WTC11 (cell line): Measurements from ENCODE around the gene KAT6B. TPM values are rescaled to one million over a fixed set of nuclear protein-coding genes. Genes with fewer than 3 reads are reported as not detected.

ENCODE experiments used
- ATAC-seq: fragments of 200-7000 bp; cut with Tn5 transposase; 2 replicates; pipeline ENCODE4 v1.10.0; 2021; ENCODE audit warnings: mild to moderate bottlenecking, moderate library complexity
- CTCF ChIA-PET: fragments of 300-600 bp; sonication (Branson Sonifier 250); formaldehyde crosslinking; loops from one replicate; lab custom pipeline; 2021; ENCODE audit warnings: antibody characterized with exemption; lab: Charles Lee
- POLR2A ChIA-PET: fragments of 350-600 bp; sonication (Branson Sonifier 250); formaldehyde crosslinking; loops from one replicate; lab custom pipeline; 2021; ENCODE audit warnings: antibody characterized with exemption; lab: Charles Lee
- DNase-seq: peaks from one replicate; pipeline ENCODE4 v3.0.0; 2021; ENCODE audit warnings: low spot score
- H3K27ac Mint-ChIP-seq: 2 replicates; pipeline ENCODE4 v1.8.0; 2021; ENCODE audit warnings: mixed read lengths
- H3K27me3 Mint-ChIP-seq: 2 replicates; pipeline ENCODE4 v1.8.0; 2021; ENCODE audit warnings: low read depth, mild to moderate bottlenecking, moderate library complexity, mixed read lengths
- H3K36me3 Mint-ChIP-seq: 2 replicates; pipeline ENCODE4 v1.8.0; 2021; ENCODE audit warnings: mixed read lengths
- H3K4me1 Mint-ChIP-seq: 2 replicates; pipeline ENCODE4 v1.8.0; 2022; ENCODE audit warnings: mixed read lengths
- H3K4me3 Mint-ChIP-seq: 2 replicates; pipeline ENCODE4 v1.8.0; 2021; ENCODE audit warnings: mild to moderate bottlenecking, moderate library complexity, mixed read lengths
- H3K9me3 Mint-ChIP-seq: 2 replicates; pipeline ENCODE4 v1.8.0; 2021; ENCODE audit warnings: mixed read lengths
- AR ChIP-seq: fragments of 250-450 bp; sonication (Bioruptor Pico); IDR thresholded peaks from 2 replicates; pipeline ENCODE4 v1.9.0; 2021; ENCODE audit warnings: mild to moderate bottlenecking
- ATF6 ChIP-seq: sonication (generic); formaldehyde crosslinking; IDR thresholded peaks from 2 replicates; pipeline ENCODE4 v1.8.1; 2023; ENCODE audit warnings: mild to moderate bottlenecking, missing genetic modification reagents
- CREB1 ChIP-seq: sonication (generic); formaldehyde crosslinking; IDR thresholded peaks from 2 replicates; pipeline ENCODE4 v1.8.0; 2023; ENCODE audit warnings: mild to moderate bottlenecking, missing genetic modification reagents
- GRHL2 ChIP-seq: fragments of 250-450 bp; sonication (Bioruptor Pico); IDR thresholded peaks from 2 replicates; pipeline ENCODE4 v1.8.0; 2022; ENCODE audit warnings: mild to moderate bottlenecking, moderate library complexity; ENCODE audit not compliant: insufficient replicate concordance, severe bottlenecking
- GTF2I ChIP-seq: fragments of 250-450 bp; sonication (Bioruptor Pico); conservative IDR thresholded peaks from 2 replicates; pipeline ENCODE4 v1.4.0; 2021; ENCODE audit warnings: mild to moderate bottlenecking
- NR3C1 ChIP-seq: sonication (generic); formaldehyde crosslinking; conservative IDR thresholded peaks from 2 replicates; pipeline ENCODE4 v1.8.1; 2023; ENCODE audit warnings: low read depth, mild to moderate bottlenecking, missing genetic modification reagents
- PRDM15 ChIP-seq: sonication (generic); formaldehyde crosslinking; IDR thresholded peaks from 2 replicates; pipeline ENCODE4 v1.8.0; 2022; ENCODE audit warnings: missing genetic modification reagents
- RORB ChIP-seq: fragments of 250-450 bp; sonication (Bioruptor Pico); IDR thresholded peaks from 2 replicates; pipeline ENCODE4 v1.9.0; 2021; ENCODE audit warnings: mild to moderate bottlenecking
- SMAD3 ChIP-seq: sonication (generic); formaldehyde crosslinking; IDR thresholded peaks from 2 replicates; pipeline ENCODE4 v1.8.0; 2022; ENCODE audit warnings: missing genetic modification reagents, mild to moderate bottlenecking, borderline replicate concordance
- SMAD4 ChIP-seq: sonication (generic); formaldehyde crosslinking; IDR thresholded peaks from 2 replicates; pipeline ENCODE4 v1.8.0; 2022; ENCODE audit warnings: mild to moderate bottlenecking, missing genetic modification reagents
- ZBTB43 ChIP-seq: sonication (generic); formaldehyde crosslinking; IDR thresholded peaks from 2 replicates; pipeline ENCODE4 v1.8.1; 2023; ENCODE audit warnings: mild to moderate bottlenecking, missing genetic modification reagents
- ZNF281 ChIP-seq: sonication (generic); formaldehyde crosslinking; IDR thresholded peaks from 2 replicates; pipeline ENCODE4 v1.8.0; 2023; ENCODE audit warnings: mild to moderate bottlenecking, missing genetic modification reagents
- ZNF532 ChIP-seq: fragments of 250-450 bp; sonication (Bioruptor Pico); IDR thresholded peaks from 2 replicates; pipeline ENCODE4 v1.9.0; 2021; ENCODE audit warnings: mild to moderate bottlenecking, borderline replicate concordance
- ZNF671 ChIP-seq: fragments of 250-450 bp; sonication (Bioruptor Pico); IDR thresholded peaks from 2 replicates; pipeline ENCODE4 v1.8.0; 2021; ENCODE audit warnings: mild to moderate bottlenecking
- ZSCAN18 ChIP-seq: fragments of 250-450 bp; sonication (Bioruptor Pico); IDR thresholded peaks from 2 replicates; pipeline ENCODE4 v2.1.2; 2022; ENCODE audit warnings: mild to moderate bottlenecking, moderate library complexity
- total RNA-seq: library from RNA; stranded (reverse); gene quantifications from 3 replicates; pipeline ENCODE4 v1.2.3, GENCODE V29; 2021

Gene KAT6B
- total RNA-seq, 1 experiment from 2014 or later = 18.5 TPM

- CTCF ChIA-PET = no interaction called here
- Mint-ChIP-seq H3K4me3 (no peak overlapping the region), H3K36me3 (no peaks in the 10 kb centered on the region; the same call in 1 of the 2 replicates), H3K4me1 (peaks cover 5% of the 10 kb centered on the region), H3K27ac (0 out of 2 replicates have a peak overlapping the region, but pooled peaks have one; percentile 15), H3K27me3 (no peaks in the 10 kb centered on the region), H3K9me3 (0 out of 2 replicates have a peak, but pooled peaks cover 6% of the 10 kb centered on the region)
- DNase-seq = no peak
- no peak for ATAC-seq
- POLR2A ChIA-PET = no interaction called here
- TF ChIP-seq GTF2I (no peak), CREB1 (CRISPR knock-in tag) (no peak), ZNF532 (CRISPR knock-in tag) (no peak), ZBTB43 (CRISPR knock-in tag) (no peak), AR (CRISPR knock-in tag) (no peak), SMAD3 (CRISPR knock-in tag) (no peak), ZNF281 (no peak), NR3C1 (CRISPR knock-in tag) (no peak), ZSCAN18 (no peak), ATF6 (no peak), GRHL2 (no peak), RORB (CRISPR knock-in tag) (no peak), PRDM15 (CRISPR knock-in tag) (no peak), ZNF671 (CRISPR knock-in tag) (no peak), SMAD4 (no peak)
Observed at GRCh38 chr10:74913377-74913979, 87.1 kb downstream of the KAT6B start.
